Rectal smooth muscle tissue (tissue), 1 donor: Measurements from ENCODE around the gene CEP95.
A peak's percentile ranks its signal among the peaks of the same experiment; 100 is the strongest.

Experiments
- H3K27ac ChIP-seq: one replicate; pipeline ENCODE4 v1.7.0; 2013; ENCODE audit warnings: low read depth, low read length, inconsistent platforms
- H3K27me3 ChIP-seq: one replicate; pipeline ENCODE4 v1.7.0; 2013; ENCODE audit warnings: low read length; ENCODE audit not compliant: control insufficient read depth, insufficient read depth
- H3K36me3 ChIP-seq: one replicate; pipeline ENCODE4 v1.7.0; 2013; ENCODE audit warnings: low read length; ENCODE audit not compliant: control insufficient read depth, insufficient read depth
- H3K4me1 ChIP-seq: one replicate; pipeline ENCODE4 v1.7.0; 2013; ENCODE audit warnings: low read length; ENCODE audit not compliant: control insufficient read depth, insufficient read depth
- H3K4me3 ChIP-seq: one replicate; pipeline ENCODE4 v1.7.0; 2013; ENCODE audit warnings: low read length
- H3K9ac ChIP-seq: one replicate; pipeline ENCODE4 v1.7.0; 2013; ENCODE audit warnings: low read length

The CEP95 gene

DNA sequence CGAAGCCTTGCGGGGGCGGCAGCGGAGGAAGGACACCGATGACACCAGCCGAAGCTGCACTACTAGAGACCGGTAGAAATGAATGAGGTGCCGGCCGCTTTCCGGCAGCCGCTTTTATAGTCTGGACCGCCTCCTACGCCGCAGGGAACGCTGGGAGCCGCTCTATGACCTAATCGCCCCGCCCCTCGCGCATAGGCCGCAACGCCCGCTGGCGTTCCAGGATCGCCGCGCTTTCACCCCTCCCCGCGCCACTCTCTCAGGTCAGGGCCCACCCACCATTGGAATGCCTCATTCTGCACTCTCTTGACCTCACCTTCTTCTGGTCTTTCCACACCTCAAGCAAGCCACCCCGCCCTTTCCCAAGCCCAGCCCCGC, 589 bp upstream of the CEP95 start, which contains the start of gene DDX5:
Gene DDX5 (minus strand): TSS at position 89 of the 375 bp plus-strand sequence. CDS start 170 bp downstream, outside the sequence.
- Histone ChIP-seq H3K4me1 (peaks cover 42% of the 10 kb centered on the region), H3K4me3 (peak within 1 kb of the TSS; percentile 92), H3K9ac (peak within 1 kb of the TSS; percentile 97), H3K36me3 (peaks cover 34% of the 10 kb centered on the region), H3K27me3 (no peaks in the 10 kb centered on the region), H3K27ac (peak within 1 kb of the TSS; percentile 99)

DNA sequence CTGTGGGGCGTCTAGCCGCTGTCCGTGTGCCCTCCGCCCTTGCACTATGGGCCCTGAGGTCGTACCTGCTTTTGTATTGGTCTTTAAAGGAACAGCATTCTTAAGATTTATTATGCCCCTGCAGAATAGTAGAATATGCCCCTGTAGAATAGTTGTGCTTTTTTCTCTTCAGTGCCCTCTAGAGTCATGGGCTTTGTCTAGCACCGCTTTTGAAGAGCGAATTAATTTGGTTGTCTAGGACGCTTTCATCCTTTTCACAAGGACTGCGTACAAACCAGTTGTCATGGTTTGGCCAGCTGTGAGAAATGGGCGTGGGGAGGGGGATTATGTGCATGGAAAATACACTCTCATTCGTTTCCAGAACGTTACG, 621 bp downstream of the CEP95 start:
- peaks cover 27% of the 10 kb centered on the region for H3K36me3 ChIP-seq
- H3K4me3 ChIP-seq = peak overlapping the region; percentile 92
- H3K9ac ChIP-seq = peak overlapping the region; percentile 91
- H3K27ac ChIP-seq = peak overlapping the region; percentile 99
- peaks cover 39% of the 10 kb centered on the region for H3K4me1 ChIP-seq
- H3K27me3 ChIP-seq = no peaks in the 10 kb centered on the region

DNA sequence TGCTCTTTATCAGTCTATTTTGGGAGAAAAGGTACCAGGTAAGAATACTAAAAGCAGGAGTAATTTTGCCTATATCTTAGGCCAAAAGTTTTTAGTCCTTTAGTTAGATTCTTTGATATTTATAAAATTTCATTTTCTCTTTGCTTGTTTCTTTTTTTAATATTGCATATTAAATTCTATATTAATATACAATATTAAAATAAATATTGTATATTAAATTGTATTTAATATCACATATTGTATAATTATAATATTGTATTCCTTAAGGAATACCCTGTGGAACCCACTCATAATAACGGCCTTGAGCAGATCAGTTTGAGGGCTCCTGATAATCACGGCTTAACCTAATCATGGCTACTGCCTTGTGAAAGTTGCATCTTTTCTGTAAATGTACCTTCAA, 1.9 kb downstream of the CEP95 start:
- peaks cover 14% of the 10 kb centered on the region for H3K36me3 ChIP-seq
- no peak overlapping the region for H3K27ac ChIP-seq
- H3K4me3 ChIP-seq = no peak overlapping the region
- peaks cover 26% of the 10 kb centered on the region for H3K4me1 ChIP-seq
- H3K27me3 ChIP-seq = no peaks in the 10 kb centered on the region
- no peak overlapping the region for H3K9ac ChIP-seq

DNA sequence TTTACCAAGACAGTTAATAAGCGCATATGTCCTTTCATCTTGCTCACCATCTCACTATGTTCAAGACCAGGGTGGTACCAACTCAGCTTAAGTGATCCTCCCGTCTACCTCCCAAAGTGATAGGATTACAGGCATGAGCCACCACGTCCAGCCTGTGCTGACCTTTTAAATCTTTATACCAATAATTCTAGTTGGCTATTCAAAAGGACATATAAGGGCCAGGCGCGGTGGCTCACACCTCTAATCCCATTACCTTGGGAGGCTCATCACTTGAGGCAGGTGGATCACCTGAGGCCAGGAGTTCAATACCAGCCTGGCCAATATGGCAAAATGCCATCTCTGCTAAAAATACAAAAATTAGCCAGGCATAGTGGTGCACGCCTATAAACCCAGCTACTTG, 2.4 kb downstream of the CEP95 start:
- H3K36me3 ChIP-seq = peaks cover 9% of the 10 kb centered on the region
- no peak overlapping the region for H3K4me3 ChIP-seq
- H3K27me3 ChIP-seq = no peaks in the 10 kb centered on the region
- peaks cover 21% of the 10 kb centered on the region for H3K4me1 ChIP-seq
- no peak overlapping the region for H3K9ac ChIP-seq
- H3K27ac ChIP-seq = no peak overlapping the region

DNA sequence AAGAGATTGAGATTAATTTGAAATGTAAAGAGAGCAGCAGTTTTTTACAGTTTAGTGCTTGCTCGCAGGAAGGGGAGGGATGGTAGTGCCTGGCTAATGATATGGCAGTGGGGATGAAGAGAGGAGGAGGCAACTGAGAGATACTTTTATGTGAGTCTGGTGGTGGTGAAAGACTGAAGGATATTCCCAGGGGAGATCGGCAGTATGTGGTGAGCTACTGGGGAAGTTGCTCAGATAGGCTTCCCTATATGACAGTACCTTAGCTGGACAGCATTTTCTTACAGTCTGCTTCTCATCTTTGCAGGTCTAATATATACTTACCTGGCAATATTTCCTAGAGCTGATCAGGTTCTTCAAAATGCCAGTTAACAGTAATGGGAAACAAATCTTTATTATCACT, 8.6 kb downstream of the CEP95 start:
- no peak overlapping the region for H3K9ac ChIP-seq
- H3K36me3 ChIP-seq = peaks cover 15% of the 10 kb centered on the region
- H3K4me1 ChIP-seq = no peaks in the 10 kb centered on the region
- H3K4me3 ChIP-seq = no peak overlapping the region
- H3K27me3 ChIP-seq = no peaks in the 10 kb centered on the region
- no peak overlapping the region for H3K27ac ChIP-seq

DNA sequence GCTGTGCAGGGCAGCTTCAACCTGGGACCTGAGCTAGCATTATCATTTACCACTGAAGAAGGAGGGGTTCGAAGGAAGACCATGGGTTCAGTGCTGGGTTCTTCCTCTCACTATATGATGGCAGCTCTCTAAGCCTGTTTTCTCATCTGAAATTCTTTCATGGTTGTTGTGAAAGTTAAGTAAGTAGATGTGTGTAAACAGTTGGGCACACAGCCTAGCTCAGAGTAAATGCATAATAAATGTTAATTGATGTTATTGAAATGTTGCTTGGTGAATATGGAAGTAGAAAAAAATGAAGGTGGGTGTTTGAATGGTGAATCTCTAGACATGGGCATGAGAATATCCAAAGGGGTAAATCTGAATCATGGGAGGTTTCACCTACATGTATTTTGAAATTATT, 9.1 kb downstream of the CEP95 start:
- Histone ChIP-seq H3K4me3 (no peak overlapping the region), H3K27ac (no peak overlapping the region), H3K4me1 (no peaks in the 10 kb centered on the region), H3K9ac (no peak overlapping the region), H3K27me3 (no peaks in the 10 kb centered on the region), H3K36me3 (peaks cover 18% of the 10 kb centered on the region)

DNA sequence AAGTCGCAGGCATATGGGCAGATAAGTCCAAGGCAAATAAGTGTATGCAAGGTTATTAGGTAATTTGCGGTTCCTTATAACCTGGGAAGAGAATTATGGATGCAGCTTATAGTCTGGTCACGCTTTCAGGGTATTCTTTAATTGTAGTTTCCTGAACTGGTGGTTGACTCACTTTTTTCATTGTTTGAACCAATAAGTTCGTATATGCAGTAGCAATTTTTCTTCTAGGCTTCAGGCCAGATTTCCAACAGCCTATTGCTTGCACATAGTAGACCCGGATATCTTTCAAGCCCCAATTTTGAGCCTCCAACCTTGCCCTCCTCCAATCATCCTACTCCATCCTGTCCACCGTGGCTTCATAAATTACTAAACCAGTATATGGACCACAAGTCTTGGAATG, 12.8 kb downstream of the CEP95 start:
- H3K27me3 ChIP-seq = no peaks in the 10 kb centered on the region
- peaks cover 20% of the 10 kb centered on the region for H3K36me3 ChIP-seq

DNA sequence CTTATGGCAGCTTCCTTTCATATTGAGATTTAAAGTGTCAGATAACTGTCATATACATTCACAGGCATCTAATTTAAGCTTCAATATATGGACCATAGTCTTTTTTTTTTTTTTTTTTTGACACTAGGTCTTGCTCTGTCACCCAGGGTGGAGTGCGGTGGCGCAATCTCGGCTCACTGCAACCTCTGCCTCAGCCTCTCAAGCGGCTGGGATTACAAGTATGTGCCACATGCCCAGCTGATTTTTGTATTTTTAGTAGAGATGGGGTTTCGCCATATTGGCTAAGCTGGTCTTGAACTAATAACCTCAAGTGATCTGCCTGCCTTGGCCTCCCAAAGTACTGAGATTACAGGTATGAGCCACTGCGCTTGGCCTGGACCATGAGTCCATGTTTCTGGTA, 13.6 kb downstream of the CEP95 start:
- Histone ChIP-seq H3K27ac (no peak overlapping the region), H3K27me3 (no peaks in the 10 kb centered on the region), H3K9ac (no peak overlapping the region), H3K36me3 (peaks cover 21% of the 10 kb centered on the region), H3K4me1 (no peaks in the 10 kb centered on the region), H3K4me3 (no peak overlapping the region)

More for the DNA sequence above, 12.8 kb downstream of the CEP95 start:
- H3K4me1 ChIP-seq = no peaks in the 10 kb centered on the region
- H3K27ac ChIP-seq = no peak overlapping the region
- no peak overlapping the region for H3K4me3 ChIP-seq
- no peak overlapping the region for H3K9ac ChIP-seq

DNA sequence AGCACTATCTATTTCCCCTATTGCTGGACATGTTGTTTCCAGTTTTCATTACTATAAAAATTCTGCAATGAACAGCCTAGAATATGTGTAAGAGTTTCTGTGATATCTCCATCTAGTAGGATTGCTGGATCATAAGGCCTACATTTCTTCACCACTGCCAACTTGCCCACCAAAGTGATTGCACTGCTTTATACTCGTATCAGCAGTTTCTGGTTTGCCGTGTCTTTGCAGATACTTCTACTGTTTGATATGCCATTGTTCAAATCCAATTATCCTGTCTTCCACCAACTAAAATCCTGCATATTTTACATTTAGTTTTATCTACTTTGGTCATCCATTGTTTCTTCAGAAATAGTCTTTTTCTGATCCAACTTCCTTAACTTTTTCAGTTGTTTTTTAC, 21.1 kb downstream of the CEP95 start:
- H3K27ac ChIP-seq = no peak overlapping the region
- no peak overlapping the region for H3K9ac ChIP-seq
- H3K4me3 ChIP-seq = no peak overlapping the region
- no peaks in the 10 kb centered on the region for H3K4me1 ChIP-seq
- no peaks in the 10 kb centered on the region for H3K27me3 ChIP-seq
- H3K36me3 ChIP-seq = peaks cover 48% of the 10 kb centered on the region

DNA sequence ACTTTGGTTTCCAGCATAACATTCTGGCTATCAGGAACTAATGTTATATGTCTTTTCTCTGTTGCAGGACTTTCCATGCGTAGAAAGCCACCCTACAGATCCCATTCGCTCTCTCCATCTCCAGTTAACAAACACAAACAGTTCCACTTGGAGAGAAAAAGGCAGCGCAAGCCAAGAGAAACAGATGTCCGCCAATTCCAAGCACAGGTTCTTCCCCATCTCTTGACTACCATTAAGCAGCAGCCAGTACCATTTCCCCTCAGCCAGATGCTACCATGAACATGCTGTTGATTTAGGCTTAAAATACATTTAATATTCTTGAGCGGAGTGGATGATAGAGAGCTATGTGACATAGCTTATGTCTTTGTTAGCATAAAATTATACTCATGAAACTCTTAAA, 22.4 kb downstream of the CEP95 start:
- no peak overlapping the region for H3K4me3 ChIP-seq
- no peaks in the 10 kb centered on the region for H3K4me1 ChIP-seq
- no peaks in the 10 kb centered on the region for H3K27me3 ChIP-seq
- H3K27ac ChIP-seq = no peak overlapping the region
- H3K9ac ChIP-seq = no peak overlapping the region
- H3K36me3 ChIP-seq = peaks cover 52% of the 10 kb centered on the region

DNA sequence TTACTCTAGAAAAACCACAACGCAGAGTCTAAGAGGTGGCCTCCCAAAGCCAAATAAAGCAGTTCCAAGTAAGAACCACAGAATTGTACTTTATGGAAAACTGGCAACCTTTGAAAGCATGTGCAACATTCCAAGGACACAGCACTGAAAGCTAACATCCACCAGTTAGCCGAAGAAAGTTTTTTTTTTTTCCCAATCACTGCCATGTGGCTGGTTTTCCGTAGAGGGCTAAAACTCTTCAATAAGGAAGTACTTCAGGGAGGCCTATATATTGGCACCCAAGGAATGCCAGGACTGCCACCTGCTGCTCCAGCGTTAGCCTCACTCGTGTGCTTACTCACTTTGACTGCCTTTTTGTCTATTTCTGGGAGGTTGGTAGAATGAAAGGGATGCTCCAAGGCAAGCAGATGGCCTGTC, 25.2 kb downstream of the CEP95 start:
- Histone ChIP-seq H3K4me1 (no peaks in the 10 kb centered on the region), H3K9ac (no peak overlapping the region), H3K27me3 (no peaks in the 10 kb centered on the region), H3K4me3 (no peak overlapping the region), H3K27ac (no peak overlapping the region), H3K36me3 (peaks cover 58% of the 10 kb centered on the region)

DNA sequence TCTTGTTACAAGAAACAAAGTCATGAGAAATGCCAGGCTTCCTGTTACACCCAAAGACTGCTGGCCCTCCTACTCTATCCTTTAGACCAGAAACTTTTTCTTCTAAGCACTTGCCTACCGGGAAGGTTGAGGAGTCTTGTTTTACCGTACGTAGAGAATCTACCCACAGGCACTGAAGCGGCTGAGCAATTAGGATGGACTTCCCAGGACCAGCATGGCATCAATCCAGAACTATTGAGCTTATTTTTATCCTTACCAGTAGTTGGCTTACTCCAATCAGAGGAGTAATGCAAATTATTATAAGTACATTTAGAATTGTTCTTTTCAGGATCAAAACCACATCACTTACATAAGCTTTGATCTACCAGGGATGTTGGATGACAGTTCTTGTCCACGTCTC, 25.6 kb downstream of the CEP95 start:
- H3K36me3 ChIP-seq = peaks cover 57% of the 10 kb centered on the region

DNA sequence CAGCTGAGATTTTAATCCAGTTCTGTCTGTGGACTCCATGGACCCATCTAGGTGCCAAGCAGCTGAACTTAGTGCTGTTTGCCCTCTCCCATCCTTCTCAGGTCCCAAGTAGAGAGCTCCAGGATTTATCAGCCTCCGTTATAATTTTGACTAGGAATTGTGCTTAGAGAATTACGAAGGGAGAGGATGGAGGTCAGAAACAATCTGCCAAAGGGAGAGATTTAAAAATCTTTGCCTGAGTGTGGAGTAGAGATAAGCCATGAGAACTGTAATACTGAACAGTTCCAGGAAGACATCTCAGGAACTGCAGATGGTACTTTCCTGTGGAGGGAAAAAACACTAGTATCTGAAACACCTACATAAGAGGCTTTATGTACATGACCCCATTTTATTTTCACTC, 27.0 kb downstream of the CEP95 start:
- peaks cover 53% of the 10 kb centered on the region for H3K36me3 ChIP-seq
- no peaks in the 10 kb centered on the region for H3K4me1 ChIP-seq
- no peaks in the 10 kb centered on the region for H3K27me3 ChIP-seq
- no peak overlapping the region for H3K4me3 ChIP-seq
- no peak overlapping the region for H3K9ac ChIP-seq
- H3K27ac ChIP-seq = no peak overlapping the region

More for the DNA sequence above, 25.6 kb downstream of the CEP95 start:
- H3K9ac ChIP-seq = no peak overlapping the region
- H3K27me3 ChIP-seq = no peaks in the 10 kb centered on the region
- H3K27ac ChIP-seq = no peak overlapping the region
- no peak overlapping the region for H3K4me3 ChIP-seq
- H3K4me1 ChIP-seq = no peaks in the 10 kb centered on the region
